ENCODE measurements around the gene EIPR1.

Gene EIPR1

GRCh38 chr2:3265471-3265870 lies 112.1 kb downstream of the EIPR1 start:
- DNase-seq (ENCODE audit: low spot score), result no peak
- no peak for TF ChIP-seq CTCF (IDR thresholded peaks at IDR 0.05; ENCODE audit: extremely low read depth, missing control alignments)

GRCh38 chr2:3264010-3264744 lies 113.4 kb downstream of the EIPR1 start:
- TF ChIP-seq CTCF (IDR thresholded peaks at IDR 0.05; ENCODE audit: extremely low read depth, missing control alignments), result no peak
- DNase-seq (ENCODE audit: low spot score), result no peak

GRCh38 chr2:3263487-3263886 lies 114.1 kb downstream of the EIPR1 start:
- no peak for TF ChIP-seq CTCF (IDR thresholded peaks at IDR 0.05; ENCODE audit: extremely low read depth, missing control alignments)
- DNase-seq (ENCODE audit: low spot score), result no peak

GRCh38 chr2:3262437-3263388 lies 114.9 kb downstream of the EIPR1 start:
- no peak for TF ChIP-seq CTCF (IDR thresholded peaks at IDR 0.05; ENCODE audit: extremely low read depth, missing control alignments)
- no peak for DNase-seq (ENCODE audit: low spot score)

- no peak for DNase-seq (ENCODE audit: low spot score)
- no peak for TF ChIP-seq CTCF (IDR thresholded peaks at IDR 0.05; ENCODE audit: extremely low read depth, missing control alignments)
Measured at GRCh38 chr2:3261511-3261910, 116.1 kb downstream of the EIPR1 start.

GRCh38 chr2:3260959-3261358 lies 116.7 kb downstream of the EIPR1 start:
- no peak for TF ChIP-seq CTCF (IDR thresholded peaks at IDR 0.05; ENCODE audit: extremely low read depth, missing control alignments)
- DNase-seq (ENCODE audit: low spot score), result no peak

- no peak for DNase-seq (ENCODE audit: low spot score)
- no peak for TF ChIP-seq CTCF (IDR thresholded peaks at IDR 0.05; ENCODE audit: extremely low read depth, missing control alignments)
Measured at GRCh38 chr2:3257826-3258225, 119.8 kb downstream of the EIPR1 start.

Measured in GM20000 (cell line).